Ovary (tissue), 3 donors: ENCODE data around the gene FSD1L.

Experiments
- EP300 ChIP-seq: sonication (generic); formaldehyde crosslinking; IDR thresholded peaks from one replicate; pipeline ENCODE4 v1.6.1; 2017; ENCODE audit warnings: antibody characterized with exemption
- POLR2A ChIP-seq: fragments of 450-650 bp; IDR thresholded peaks from one replicate; pipeline ENCODE4 v1.6.1; 2017; ENCODE audit warnings: antibody characterized with exemption, mild to moderate bottlenecking, moderate library complexity
- TF ChIP-seq, protein P1 (sequence below), 3 donors: fragments of 450-650 bp in 2 of 3; fragments of 200-600 bp in 1 of 3; IDR thresholded peaks; one replicate each; pipeline versions ENCODE4 v1.5.1 to v1.8.0; 2016 to 2022; ENCODE audit warnings: antibody characterized with exemption in 3 of 3, mild to moderate bottlenecking in 1 of 3
- donor health status: DM: no; HTN: no; CAD: no.

DNA sequence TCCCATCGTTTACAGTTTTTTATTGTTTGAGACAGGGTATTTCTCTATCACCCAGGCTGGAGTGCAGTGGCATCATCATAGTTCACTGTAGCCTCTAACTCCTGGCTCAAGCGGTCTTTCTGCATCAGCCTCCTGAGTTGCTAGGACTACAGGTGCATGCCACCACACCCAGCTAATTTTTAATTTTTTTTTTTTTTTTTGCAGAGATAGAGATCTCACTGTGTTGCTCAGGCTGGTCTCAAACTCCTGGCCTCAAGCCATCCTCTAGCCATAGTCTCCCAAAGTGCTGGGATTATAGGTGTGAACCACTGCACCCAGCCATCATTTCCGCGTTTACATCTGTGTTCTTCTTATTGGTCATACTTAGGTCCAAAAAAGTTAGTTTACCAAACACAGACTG lies 53.6 kb downstream of the FSD1L start:
- TF ChIP-seq POLR2A: no peak
- TF ChIP-seq, protein P1, sequence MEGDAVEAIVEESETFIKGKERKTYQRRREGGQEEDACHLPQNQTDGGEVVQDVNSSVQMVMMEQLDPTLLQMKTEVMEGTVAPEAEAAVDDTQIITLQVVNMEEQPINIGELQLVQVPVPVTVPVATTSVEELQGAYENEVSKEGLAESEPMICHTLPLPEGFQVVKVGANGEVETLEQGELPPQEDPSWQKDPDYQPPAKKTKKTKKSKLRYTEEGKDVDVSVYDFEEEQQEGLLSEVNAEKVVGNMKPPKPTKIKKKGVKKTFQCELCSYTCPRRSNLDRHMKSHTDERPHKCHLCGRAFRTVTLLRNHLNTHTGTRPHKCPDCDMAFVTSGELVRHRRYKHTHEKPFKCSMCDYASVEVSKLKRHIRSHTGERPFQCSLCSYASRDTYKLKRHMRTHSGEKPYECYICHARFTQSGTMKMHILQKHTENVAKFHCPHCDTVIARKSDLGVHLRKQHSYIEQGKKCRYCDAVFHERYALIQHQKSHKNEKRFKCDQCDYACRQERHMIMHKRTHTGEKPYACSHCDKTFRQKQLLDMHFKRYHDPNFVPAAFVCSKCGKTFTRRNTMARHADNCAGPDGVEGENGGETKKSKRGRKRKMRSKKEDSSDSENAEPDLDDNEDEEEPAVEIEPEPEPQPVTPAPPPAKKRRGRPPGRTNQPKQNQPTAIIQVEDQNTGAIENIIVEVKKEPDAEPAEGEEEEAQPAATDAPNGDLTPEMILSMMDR (IDR thresholded peaks at IDR 0.05): no peak
- no peak for TF ChIP-seq EP300
